Sigmoid colon (tissue), 4 donors: ENCODE data around the gene KRT83.

ENCODE experiments used
- CTCF ChIP-seq, 4 experiments: fragments of 450-650 bp in 3 of 4; fragments of 200-600 bp in 1 of 4; IDR thresholded peaks; one replicate each; pipeline ENCODE4 v1.5.1; 2016 to 2019; ENCODE audit warnings: antibody characterized with exemption in 4 of 4, mild to moderate bottlenecking in 3 of 4, moderate library complexity in 2 of 4
- EP300 ChIP-seq, 4 donors: sonication (generic); formaldehyde crosslinking; IDR thresholded peaks; one replicate each; pipeline ENCODE4 v1.6.1; 2017; ENCODE audit warnings: antibody characterized with exemption in 4 of 4
- POLR2A ChIP-seq, 2 donors: fragments of 450-650 bp; IDR thresholded peaks; one replicate each; pipeline ENCODE4 v1.6.1; 2016; ENCODE audit warnings: antibody characterized with exemption in 2 of 2, mild to moderate bottlenecking in 2 of 2, moderate library complexity in 2 of 2
- POLR2AphosphoS5 ChIP-seq, 4 donors: sonication (generic); formaldehyde crosslinking; IDR thresholded peaks; one replicate each; pipeline ENCODE4 v1.6.1; 2017; ENCODE audit warnings: antibody characterized with exemption in 4 of 4

GRCh38 chr12:52267266-52267665, 53.9 kb downstream of the KRT83 start:
- TF ChIP-seq CTCF (IDR thresholded peaks at IDR 0.05), result no peak
- TF ChIP-seq POLR2A (IDR thresholded peaks at IDR 0.05), result no peak
- no peak for TF ChIP-seq EP300 (IDR thresholded peaks at IDR 0.05)
- TF ChIP-seq POLR2AphosphoS5 (IDR thresholded peaks at IDR 0.05), result no peak
